GM18870 (cell line): ENCODE measurements around the gene LPXN.
"Not testable (repeated sequence)": the region's sequence is repeated elsewhere in the genome, so short reads cannot be mapped to it uniquely, and the experiment has no call there.

Experiments used
- ATAC-seq: cut with Tn5 transposase; IDR thresholded peaks from one replicate; pipeline ENCODE4 v1.9.1; 2021; ENCODE audit warnings: moderate library complexity; ENCODE audit not compliant: unreplicated experiment

Gene LPXN

GRCh38 chr11:58579192-58580129, 3.8 kb upstream of the LPXN start:
- ATAC-seq: peak; percentile 27

GRCh38 chr11:58578635-58579191, 3.1 kb upstream of the LPXN start, which contains the start of gene ZFP91:
Gene ZFP91, plus strand, starts transcription at chr11:58579063. Its CDS starts 219 bp downstream, at chr11:58579282.
- peak; percentile 9 for ATAC-seq

GRCh38 chr11:58578136-58578634, 2.5 kb upstream of the LPXN start:
- ATAC-seq: no peak

- ATAC-seq: peak; percentile 54
Measured at GRCh38 chr11:58577555-58578135, 2.0 kb upstream of the LPXN start.

GRCh38 chr11:58576887-58577471, 1.3 kb upstream of the LPXN start:
- ATAC-seq: no peak

- no peak for ATAC-seq
Measured at GRCh38 chr11:58574881-58575280, 775 bp downstream of the LPXN start.

- peak; percentile 27 for ATAC-seq
Measured at GRCh38 chr11:58573451-58574104, 2.1 kb downstream of the LPXN start.

GRCh38 chr11:58572906-58573305, 2.8 kb downstream of the LPXN start:
- not testable (repeated sequence) for ATAC-seq

- ATAC-seq: peak; percentile 73
Measured at GRCh38 chr11:58567889-58568512, 7.7 kb downstream of the LPXN start.

GRCh38 chr11:58564231-58564630, 11.4 kb downstream of the LPXN start:
- no peak for ATAC-seq

- ATAC-seq: peak; percentile 89
Measured at GRCh38 chr11:58562375-58562800, 13.3 kb downstream of the LPXN start.

- no peak for ATAC-seq
Measured at GRCh38 chr11:58561394-58562098, 14.1 kb downstream of the LPXN start.

- ATAC-seq: no peak
Measured at GRCh38 chr11:58560842-58561241, 14.8 kb downstream of the LPXN start.

- ATAC-seq: no peak
Measured at GRCh38 chr11:58549644-58550043, 26.0 kb downstream of the LPXN start.

- ATAC-seq: no peak
Measured at GRCh38 chr11:58546841-58547240, 28.8 kb downstream of the LPXN start.

- ATAC-seq: no peak
Measured at GRCh38 chr11:58531865-58532341, 43.8 kb downstream of the LPXN start.

GRCh38 chr11:58530236-58530635, 45.4 kb downstream of the LPXN start:
- no peak for ATAC-seq

- ATAC-seq: no peak
Measured at GRCh38 chr11:58527429-58527828, 48.2 kb downstream of the LPXN start.

GRCh38 chr11:58526721-58527120, 48.9 kb downstream of the LPXN start:
- ATAC-seq: no peak
